MM.1S (cell line): Measurements from ENCODE around the gene TDO2.

Experiments
- DNase-seq: peaks from one replicate; pipeline ENCODE4 v3.0.0-alpha.2; 2015
- H2AFZ ChIP-seq: fragments of 300-600 bp; sonication (generic); 2 replicates; pipeline ENCODE4 v1.6.0; 2016; ENCODE audit warnings: antibody characterized with exemption, low read length
- H3F3A ChIP-seq: fragments of 300-600 bp; sonication (generic); 2 replicates; pipeline ENCODE4 v1.6.1; 2016; ENCODE audit warnings: mild to moderate bottlenecking, antibody characterized with exemption, low read length, moderate library complexity, mixed read lengths; ENCODE audit not compliant: insufficient read depth
- H3K27ac ChIP-seq: fragments of 300-600 bp; sonication (generic); 2 replicates; pipeline ENCODE4 v1.5.1; 2016; ENCODE audit warnings: mild to moderate bottlenecking, low read length
- H3K27me3 ChIP-seq: fragments of 300-600 bp; sonication (generic); replicated peaks from 2 replicates; pipeline ENCODE4 v1.6.0; 2016; ENCODE audit warnings: low read length; ENCODE audit not compliant: insufficient read depth
- H3K36me3 ChIP-seq: fragments of 300-600 bp; sonication (generic); replicated peaks from 2 replicates; pipeline ENCODE4 v1.6.1; 2016; ENCODE audit warnings: mild to moderate bottlenecking, low read length, mixed read lengths; ENCODE audit not compliant: insufficient read depth
- H3K4me1 ChIP-seq: fragments of 300-600 bp; sonication (generic); 2 replicates; pipeline ENCODE4 v1.6.1; 2016; ENCODE audit warnings: low read length, mixed read lengths
- H3K4me2 ChIP-seq: fragments of 300-600 bp; sonication (generic); 2 replicates; pipeline ENCODE4 v1.6.0; 2016; ENCODE audit warnings: low read depth, low read length
- H3K4me3 ChIP-seq: fragments of 300-600 bp; sonication (generic); 2 replicates; pipeline ENCODE4 v1.5.1; 2016; ENCODE audit warnings: low read length, mixed read lengths
- H3K79me2 ChIP-seq: fragments of 300-600 bp; sonication (generic); 2 replicates; pipeline ENCODE4 v1.6.1; 2016; ENCODE audit warnings: mixed run types, low read length, mixed read lengths
- H3K9ac ChIP-seq: fragments of 300-600 bp; sonication (generic); 2 replicates; pipeline ENCODE4 v1.6.1; 2016; ENCODE audit warnings: low read length, mixed read lengths
- H3K9me2 ChIP-seq: fragments of 300-600 bp; sonication (generic); replicated peaks from 2 replicates; pipeline ENCODE4 v1.6.1; 2016; ENCODE audit warnings: mild to moderate bottlenecking, low read length, mixed read lengths; ENCODE audit not compliant: insufficient read depth
- H3K9me3 ChIP-seq: fragments of 300-600 bp; sonication (generic); replicated peaks from 2 replicates; pipeline ENCODE4 v1.6.1; 2016; ENCODE audit warnings: mild to moderate bottlenecking, low read length, mixed read lengths; ENCODE audit not compliant: insufficient read depth
- H4K20me1 ChIP-seq: fragments of 300-600 bp; sonication (generic); 2 replicates; pipeline ENCODE4 v1.6.1; 2016; ENCODE audit warnings: mild to moderate bottlenecking, low read length, moderate library complexity, mixed read lengths; ENCODE audit not compliant: insufficient read depth
- EZH2 ChIP-seq: fragments of 300-600 bp; sonication (generic); optimal IDR thresholded peaks from 2 replicates; pipeline ENCODE3; 2017; ENCODE audit warnings: low read depth, mild to moderate bottlenecking, antibody characterized with exemption, low read length, mixed read lengths
- EZH2phosphoT487 ChIP-seq: fragments of 300-600 bp; sonication (generic); IDR thresholded peaks from 2 replicates; pipeline ENCODE4 v1.6.1; 2018; ENCODE audit warnings: antibody characterized with exemption, low read length
- TF ChIP-seq, protein P1 (sequence below): fragments of 300-600 bp; sonication (generic); IDR thresholded peaks from 2 replicates; pipeline ENCODE4 v1.5.1; 2016; ENCODE audit warnings: antibody characterized with exemption, low read length, mixed read lengths

The TDO2 gene

DNA sequence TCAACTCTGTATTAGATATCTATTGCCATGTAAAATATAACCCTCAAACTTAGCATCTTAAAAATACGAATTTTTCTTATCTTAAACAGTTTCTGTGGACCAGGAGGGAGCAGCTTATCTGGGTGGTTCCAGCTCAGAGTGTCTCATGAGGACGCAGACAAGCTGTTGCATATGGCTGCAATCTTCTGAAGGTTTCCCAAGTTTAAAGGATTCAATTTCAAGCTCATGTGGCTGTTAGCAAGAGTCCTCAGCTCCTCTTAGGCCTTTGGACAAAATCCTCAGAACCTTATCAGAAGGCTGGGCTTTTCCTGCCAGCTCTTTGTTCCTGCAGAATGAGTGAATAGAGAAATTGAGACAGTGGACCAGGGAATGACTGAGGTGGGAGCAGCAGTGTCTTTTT, 53.0 kb downstream of the TDO2 start:
- no peaks in the 10 kb centered on the region for H4K20me1 ChIP-seq
- H3K9ac ChIP-seq = no peak overlapping the region
- H3K9me2 ChIP-seq = no peaks in the 10 kb centered on the region
- no peaks in the 10 kb centered on the region for H3K9me3 ChIP-seq
- no peaks in the 10 kb centered on the region for H3K36me3 ChIP-seq
- no peak overlapping the region for H3K27ac ChIP-seq
- H3K4me1 ChIP-seq = peaks cover 4% of the 10 kb centered on the region
- peaks cover 13% of the 10 kb centered on the region for H3F3A ChIP-seq
- H3K4me2 ChIP-seq = no peak overlapping the region
- no peak overlapping the region for H2AFZ ChIP-seq
- H3K27me3 ChIP-seq = no peaks in the 10 kb centered on the region
- H3K79me2 ChIP-seq = 0 out of 2 replicates have a peak, but pooled peaks cover 3% of the 10 kb centered on the region
- no peak for DNase-seq
- H3K4me3 ChIP-seq = no peak overlapping the region
- TF ChIP-seq EZH2 (no peak), EZH2phosphoT487 (no peak)
- TF ChIP-seq, protein P1, sequence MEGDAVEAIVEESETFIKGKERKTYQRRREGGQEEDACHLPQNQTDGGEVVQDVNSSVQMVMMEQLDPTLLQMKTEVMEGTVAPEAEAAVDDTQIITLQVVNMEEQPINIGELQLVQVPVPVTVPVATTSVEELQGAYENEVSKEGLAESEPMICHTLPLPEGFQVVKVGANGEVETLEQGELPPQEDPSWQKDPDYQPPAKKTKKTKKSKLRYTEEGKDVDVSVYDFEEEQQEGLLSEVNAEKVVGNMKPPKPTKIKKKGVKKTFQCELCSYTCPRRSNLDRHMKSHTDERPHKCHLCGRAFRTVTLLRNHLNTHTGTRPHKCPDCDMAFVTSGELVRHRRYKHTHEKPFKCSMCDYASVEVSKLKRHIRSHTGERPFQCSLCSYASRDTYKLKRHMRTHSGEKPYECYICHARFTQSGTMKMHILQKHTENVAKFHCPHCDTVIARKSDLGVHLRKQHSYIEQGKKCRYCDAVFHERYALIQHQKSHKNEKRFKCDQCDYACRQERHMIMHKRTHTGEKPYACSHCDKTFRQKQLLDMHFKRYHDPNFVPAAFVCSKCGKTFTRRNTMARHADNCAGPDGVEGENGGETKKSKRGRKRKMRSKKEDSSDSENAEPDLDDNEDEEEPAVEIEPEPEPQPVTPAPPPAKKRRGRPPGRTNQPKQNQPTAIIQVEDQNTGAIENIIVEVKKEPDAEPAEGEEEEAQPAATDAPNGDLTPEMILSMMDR = no peak

DNA sequence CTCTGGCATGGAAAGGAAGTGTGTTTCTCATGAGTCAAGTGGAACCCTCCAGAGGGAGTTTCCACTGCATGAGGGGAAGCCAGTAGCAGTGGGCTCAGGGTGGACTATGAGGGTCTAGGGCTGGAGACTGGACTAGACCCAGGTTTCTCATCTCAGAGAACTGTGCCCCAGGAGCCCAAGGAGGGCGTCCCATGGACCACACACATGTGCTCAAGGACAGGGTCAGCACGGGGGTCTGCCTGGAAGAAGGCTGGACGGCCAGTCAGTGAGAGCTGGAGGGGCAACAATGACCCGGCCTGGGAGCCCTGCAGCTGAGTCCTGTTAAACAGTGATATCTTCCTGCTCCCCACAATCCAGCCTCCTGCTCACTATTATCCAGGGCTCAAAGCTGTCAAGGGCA, 55.9 kb downstream of the TDO2 start:
- Histone ChIP-seq H3K27ac (no peak overlapping the region), H3K4me2 (no peak overlapping the region), H3K27me3 (no peaks in the 10 kb centered on the region), H3K9me3 (no peaks in the 10 kb centered on the region), H3K9me2 (no peaks in the 10 kb centered on the region), H3K4me1 (no peaks in the 10 kb centered on the region), H4K20me1 (no peaks in the 10 kb centered on the region), H3K9ac (no peak overlapping the region), H2AFZ (no peak overlapping the region), H3F3A (no peaks in the 10 kb centered on the region), H3K4me3 (no peak overlapping the region), H3K36me3 (no peaks in the 10 kb centered on the region), H3K79me2 (no peaks in the 10 kb centered on the region)
- no peak for DNase-seq
- TF ChIP-seq, protein P1 = no peak
- TF ChIP-seq EZH2 = no peak
- no peak for TF ChIP-seq EZH2phosphoT487

DNA sequence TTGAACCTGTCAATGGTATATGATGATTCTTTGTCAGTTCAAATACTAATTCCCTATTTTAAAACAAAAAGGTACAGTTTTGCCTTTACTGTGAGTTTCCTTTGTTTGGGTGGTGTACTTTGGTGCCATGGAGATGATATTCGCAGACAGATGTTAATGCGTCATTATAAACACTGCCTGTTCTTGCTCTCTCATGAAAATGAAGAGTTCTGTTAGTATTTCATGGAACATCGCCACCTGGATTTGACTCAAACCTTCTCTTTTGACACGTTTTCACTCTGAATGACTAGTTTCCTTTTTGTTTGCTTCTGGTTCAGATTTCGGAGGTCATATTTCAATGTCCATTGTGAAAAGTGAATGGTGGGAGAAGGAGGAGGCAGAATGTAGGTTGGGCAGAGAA, 57.0 kb downstream of the TDO2 start:
- H3K4me3 ChIP-seq = no peak overlapping the region
- H3K36me3 ChIP-seq = no peaks in the 10 kb centered on the region
- no peaks in the 10 kb centered on the region for H3K4me1 ChIP-seq
- DNase-seq = no peak
- H3K4me2 ChIP-seq = no peak overlapping the region
- no peaks in the 10 kb centered on the region for H3K9me2 ChIP-seq
- no peaks in the 10 kb centered on the region for H3K9me3 ChIP-seq
- H3K27me3 ChIP-seq = no peaks in the 10 kb centered on the region
- H3F3A ChIP-seq = no peaks in the 10 kb centered on the region
- H3K9ac ChIP-seq = no peak overlapping the region
- no peak overlapping the region for H3K27ac ChIP-seq
- H4K20me1 ChIP-seq = no peaks in the 10 kb centered on the region
- TF ChIP-seq, protein P1 = no peak
- TF ChIP-seq EZH2phosphoT487 = no peak
- H2AFZ ChIP-seq = no peak overlapping the region
- H3K79me2 ChIP-seq = no peaks in the 10 kb centered on the region

DNA sequence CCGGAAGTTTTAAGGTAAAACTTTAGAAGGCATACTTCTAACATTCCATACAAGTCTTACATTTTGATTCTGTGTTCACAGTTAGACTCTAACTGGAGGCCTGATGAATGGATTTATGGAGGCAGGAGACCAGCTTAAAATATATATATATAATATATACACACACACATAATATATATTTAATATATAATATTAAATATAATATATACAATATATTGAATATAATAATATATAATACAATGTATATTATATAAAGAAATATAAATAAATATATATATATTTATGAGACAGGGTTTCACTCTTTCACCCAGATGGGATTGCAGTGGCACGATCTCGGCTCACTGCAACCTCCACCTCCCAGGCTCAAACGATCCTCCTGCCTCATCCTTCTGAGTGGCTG, 58.1 kb downstream of the TDO2 start:
- H3K36me3 ChIP-seq = no peaks in the 10 kb centered on the region
- H3K27me3 ChIP-seq = no peaks in the 10 kb centered on the region
- DNase-seq = no peak
- H3F3A ChIP-seq = no peaks in the 10 kb centered on the region
- H3K79me2 ChIP-seq = no peaks in the 10 kb centered on the region
- H4K20me1 ChIP-seq = no peaks in the 10 kb centered on the region
- TF ChIP-seq EZH2phosphoT487 (no peak), EZH2 (no peak)
- TF ChIP-seq, protein P1 = no peak
- H3K9me3 ChIP-seq = no peaks in the 10 kb centered on the region
- no peak overlapping the region for H3K4me3 ChIP-seq
- no peaks in the 10 kb centered on the region for H3K4me1 ChIP-seq
- no peak overlapping the region for H2AFZ ChIP-seq
- H3K27ac ChIP-seq = no peak overlapping the region
- H3K9me2 ChIP-seq = no peaks in the 10 kb centered on the region
- no peak overlapping the region for H3K4me2 ChIP-seq
- no peak overlapping the region for H3K9ac ChIP-seq
